Lung microvascular endothelial cell (primary cell): ENCODE data around the gene MEIS1. TPM values are rescaled to one million over a fixed set of nuclear protein-coding genes. Genes with fewer than 3 reads are reported as not detected.

ENCODE experiments used
- DNase-seq, 2 donors: peaks; one replicate each; pipeline versions ENCODE4 v3.0.0 to v3.0.0-alpha.2; 2010; ENCODE audit warnings: low read depth in 2 of 2
- total RNA-seq: library from RNA; depleted of rRNA; stranded (reverse); fragments of >200 nt; gene quantifications from 2 replicates; pipeline ENCODE4 v1.2.1, GENCODE V29; 2014

MEIS1 gene
- total RNA-seq, 1 donor from 2014 or later = 8.9 TPM

DNA sequence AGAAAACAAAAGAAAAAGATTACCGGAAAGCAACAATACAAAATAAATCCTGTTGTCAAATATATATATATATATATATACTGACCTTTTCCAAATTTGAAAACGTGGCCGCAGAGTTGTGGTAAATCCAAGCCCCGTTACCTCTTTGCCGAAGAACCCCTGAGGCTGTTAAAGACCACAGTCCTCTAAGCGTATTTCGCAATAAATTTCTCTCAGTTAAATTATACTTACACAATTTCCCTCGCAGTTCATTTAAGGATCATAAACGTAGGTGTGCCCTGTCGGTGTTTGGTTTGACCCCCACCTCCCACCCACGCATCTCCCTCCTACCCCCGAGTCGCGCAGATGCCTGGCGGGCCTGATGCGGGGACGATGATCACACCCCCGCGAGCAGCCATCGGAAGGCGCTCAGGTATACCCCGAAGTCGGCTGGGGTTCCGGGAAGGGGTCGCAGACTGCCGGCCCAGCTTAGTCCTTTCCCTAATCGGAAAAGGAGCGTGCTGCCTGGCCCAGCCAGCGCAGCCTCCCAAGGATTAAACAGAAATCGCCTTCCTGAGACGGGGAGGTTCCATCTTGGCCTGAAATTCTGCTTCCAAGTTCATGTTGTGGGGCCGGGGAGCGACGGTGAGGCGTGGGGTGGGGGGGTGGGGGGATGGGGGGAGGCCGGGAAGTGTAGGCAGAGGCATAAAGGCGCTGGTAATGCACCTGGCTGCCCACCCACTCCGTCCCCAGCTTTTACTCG is 2.9 kb upstream of the MEIS1 start:
- DNase-seq = no peak

DNA sequence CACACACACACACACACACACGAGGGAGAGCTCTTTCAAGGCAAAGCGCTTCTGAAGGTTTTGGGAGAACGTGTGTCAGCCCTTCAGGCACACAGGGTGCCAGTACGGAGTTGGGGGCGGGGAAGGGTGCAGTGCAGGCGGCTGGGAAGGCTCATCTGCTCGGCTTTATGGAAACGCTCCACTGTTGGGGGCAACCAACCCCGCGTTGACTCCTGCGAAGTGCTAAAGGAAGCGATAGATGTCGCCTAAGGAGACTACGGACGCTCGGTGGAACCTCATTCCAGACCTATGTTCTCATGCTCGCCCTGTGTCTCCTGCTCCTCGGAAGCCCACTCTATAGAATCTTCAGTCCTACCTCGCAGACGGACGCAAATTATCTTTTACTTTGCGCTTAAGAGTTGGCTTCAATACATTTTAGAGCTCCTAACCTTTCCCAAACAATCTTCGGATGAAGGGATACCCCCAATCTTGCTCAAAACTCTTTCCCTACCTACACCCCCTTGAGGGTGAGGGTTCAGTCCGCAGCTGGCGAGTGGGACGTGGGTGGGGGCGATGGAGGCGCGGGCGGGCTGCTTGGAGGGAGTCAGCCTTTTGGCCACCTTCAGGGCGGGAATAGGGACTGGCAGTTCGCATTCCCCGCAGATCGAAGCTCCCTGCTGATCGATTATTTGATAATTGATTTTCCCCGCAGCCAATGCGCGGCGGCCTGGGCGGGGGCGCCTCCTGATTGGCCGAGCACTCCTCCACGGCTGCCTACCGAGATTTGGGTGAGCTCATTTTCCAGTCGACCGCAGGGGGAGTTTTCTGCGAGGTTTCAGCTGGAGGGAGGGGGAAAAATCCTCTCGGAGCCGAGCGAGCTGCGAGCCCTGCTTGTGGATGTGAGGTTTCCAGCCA is 1.9 kb upstream of the MEIS1 start:
- peak; percentile 97 to 98 for DNase-seq

DNA sequence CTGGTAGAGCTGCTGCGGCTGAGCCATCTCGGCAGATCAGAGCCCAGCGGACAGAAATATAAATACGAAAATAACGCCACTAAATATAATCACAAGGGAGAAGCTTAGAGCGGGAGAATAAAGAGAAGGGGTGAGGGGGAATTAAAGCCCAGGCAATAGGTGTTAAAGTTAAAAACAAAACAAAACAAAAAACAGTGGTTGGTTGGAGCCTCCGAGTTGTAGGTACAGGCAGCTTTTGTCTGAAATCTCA is 1.3 kb upstream of the MEIS1 start:
- DNase-seq = no peak

DNA sequence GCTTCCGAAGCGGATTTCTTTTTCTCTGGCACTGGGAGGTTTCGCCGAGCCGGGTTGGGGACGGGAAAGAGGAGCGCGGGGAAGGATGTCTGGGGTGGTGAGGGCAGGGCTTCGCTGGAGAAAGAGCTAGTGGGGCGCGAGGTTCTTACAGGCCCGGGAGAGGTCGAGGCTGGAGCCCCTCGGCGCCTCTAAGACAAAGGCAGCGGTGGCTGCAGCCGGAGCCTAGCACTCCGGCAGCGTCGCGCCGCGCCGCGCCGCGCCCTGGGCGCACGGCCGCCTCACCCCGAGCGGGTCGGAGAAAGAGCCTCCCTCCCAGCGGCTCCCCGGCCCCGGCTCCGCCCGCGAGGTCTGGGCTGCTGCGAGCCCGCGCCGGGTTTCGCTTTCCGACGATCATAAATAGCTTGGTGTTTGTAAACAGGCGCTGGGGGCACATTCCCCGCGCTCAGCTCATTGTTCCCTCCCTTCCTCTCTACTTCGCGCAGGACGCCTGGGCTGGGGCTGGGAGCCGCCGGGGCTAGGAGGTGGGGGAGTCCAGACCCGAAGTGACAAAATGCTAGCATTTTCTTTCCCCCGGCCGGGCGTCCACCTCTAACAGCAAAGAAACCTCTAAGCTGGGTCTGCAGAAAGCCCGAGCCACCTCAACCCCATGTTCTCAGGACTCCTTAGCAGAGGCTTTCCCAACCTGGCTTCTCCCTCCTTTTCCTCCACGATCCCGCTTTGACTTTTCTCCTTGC is 813 bp upstream of the MEIS1 start:
- peak; percentile 82 to 91 for DNase-seq

DNA sequence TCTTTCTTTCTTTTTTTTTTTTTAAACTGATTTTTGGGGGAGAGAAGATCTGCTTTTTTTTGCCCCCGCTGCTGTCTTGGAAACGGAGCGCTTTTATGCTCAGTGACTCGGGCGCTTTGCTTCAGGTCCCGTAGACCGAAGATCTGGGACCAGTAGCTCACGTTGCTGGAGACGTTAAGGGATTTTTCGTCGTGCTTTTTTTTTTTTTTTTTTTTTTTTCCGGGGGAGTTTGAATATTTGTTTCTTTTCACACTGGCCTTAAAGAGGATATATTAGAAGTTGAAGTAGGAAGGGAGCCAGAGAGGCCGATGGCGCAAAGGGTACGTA is 587 bp downstream of the MEIS1 start:
- peak; percentile 29 to 61 for DNase-seq

DNA sequence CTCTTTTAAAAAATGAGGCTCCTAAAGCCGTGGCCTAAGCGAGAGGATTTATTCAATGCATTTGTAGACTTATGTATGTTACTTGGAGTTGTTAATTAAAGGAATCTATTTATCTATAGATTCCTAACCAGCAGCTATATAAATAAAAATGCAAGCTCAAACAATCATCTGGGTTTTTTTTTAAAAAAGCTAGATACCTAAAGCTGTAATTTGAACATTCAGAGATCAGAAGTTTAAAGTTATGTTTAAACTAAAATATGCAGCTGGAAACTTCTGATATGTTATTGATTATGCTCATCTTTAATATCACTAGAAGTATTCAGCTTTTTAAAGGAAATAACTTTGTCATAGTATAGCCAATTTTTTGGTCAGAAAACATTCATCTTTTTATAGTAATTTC is 1.0 kb downstream of the MEIS1 start:
- DNase-seq = no peak

DNA sequence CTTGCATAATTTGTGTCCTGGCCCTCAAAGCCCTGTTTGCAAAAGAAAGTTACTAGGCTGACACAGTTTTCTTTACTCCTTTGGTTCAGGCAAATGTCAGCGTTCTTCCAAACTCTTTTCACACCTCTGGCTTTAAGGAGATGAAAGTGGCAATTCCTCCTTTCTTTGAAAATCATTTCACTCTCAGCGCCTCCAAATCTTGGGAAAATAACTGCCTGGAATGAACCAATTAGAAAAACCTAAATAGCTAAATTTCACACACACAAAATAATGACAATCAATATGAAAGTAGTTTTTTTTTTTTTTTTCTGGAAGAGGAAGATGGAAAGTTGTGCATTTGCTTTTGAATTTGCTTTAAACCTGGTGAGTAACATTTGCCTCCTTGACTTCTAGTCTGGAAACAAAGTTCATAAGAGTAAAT is 1.7 kb downstream of the MEIS1 start:
- DNase-seq = no peak

DNA sequence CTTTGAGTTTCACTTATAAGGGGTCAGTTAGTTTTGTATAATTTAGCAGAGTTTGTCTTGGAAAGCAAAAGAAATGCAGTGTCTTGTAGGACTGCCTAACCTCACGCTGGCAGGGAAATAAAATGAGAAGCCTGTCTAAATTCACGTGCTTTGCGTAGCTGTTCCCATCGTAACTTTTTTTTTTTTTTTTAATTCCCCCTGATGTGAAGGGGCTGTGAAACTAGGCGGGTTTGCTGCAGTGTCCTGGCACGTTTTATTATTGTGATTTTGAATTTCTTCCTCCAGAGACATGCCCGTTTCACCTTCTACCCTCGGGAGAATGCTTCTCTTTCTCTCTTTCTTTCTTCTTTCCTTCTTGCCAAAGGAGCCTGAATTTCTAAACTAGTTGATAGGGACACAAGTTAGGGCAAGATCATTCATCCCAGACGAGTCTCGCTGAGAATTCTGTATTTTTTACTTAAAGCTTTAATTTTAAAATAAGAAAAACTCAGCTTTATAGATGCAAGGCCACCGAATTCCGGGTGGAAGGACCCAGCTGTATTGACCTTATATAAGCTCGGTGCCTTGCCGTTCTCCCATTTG is 2.3 kb downstream of the MEIS1 start:
- DNase-seq = peak in 1 of 2 donors; percentile 46

DNA sequence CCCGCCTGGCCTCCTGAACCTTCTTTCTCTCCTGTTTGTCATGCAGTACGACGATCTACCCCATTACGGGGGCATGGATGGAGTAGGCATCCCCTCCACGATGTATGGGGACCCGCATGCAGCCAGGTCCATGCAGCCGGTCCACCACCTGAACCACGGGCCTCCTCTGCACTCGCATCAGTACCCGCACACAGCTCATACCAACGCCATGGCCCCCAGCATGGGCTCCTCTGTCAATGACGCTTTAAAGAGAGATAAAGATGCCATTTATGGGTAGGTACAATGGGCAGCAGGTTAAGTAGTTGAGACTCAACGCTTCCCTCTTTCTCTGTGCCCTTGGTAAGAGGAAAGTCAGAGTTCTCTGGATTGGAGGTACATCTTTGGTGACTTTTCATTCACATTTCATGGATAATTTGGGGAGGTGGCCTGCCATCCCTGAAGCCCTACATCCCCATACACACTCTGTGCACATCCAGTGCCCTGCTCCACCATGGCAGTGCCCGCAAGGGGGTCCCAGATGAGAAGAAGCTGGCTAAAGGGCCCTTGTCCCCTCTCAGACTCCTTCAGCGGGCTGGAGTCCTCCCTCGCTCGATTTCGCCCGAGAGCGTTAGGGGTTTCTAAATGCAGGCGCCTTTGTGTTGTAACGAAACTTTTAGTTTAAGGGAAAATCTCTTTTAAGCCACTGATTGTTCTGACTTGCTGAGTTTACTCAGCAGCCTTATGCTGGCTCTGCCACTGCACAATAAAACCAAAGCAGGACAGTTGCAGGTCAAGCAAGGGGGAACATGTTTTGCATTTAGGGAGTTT is 3.0 kb downstream of the MEIS1 start:
- DNase-seq = peak in 1 of 2 donors; percentile 57

DNA sequence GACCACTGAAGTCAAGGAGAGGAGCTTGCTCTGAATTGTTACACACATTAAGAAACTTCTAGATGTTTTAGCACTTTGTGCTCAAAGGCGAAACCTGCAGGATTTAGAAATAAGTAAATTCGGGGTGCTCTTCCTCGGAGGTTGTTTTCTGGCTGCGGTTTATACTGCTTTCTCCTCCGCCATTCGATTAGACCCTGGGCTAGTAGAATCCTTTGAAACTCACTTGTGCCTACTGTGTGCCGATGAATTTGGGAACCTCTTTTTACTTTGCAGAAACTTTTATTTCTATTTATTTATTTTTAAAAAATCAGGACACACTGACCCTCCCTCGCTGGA is 3.5 kb downstream of the MEIS1 start:
- DNase-seq = no peak

DNA sequence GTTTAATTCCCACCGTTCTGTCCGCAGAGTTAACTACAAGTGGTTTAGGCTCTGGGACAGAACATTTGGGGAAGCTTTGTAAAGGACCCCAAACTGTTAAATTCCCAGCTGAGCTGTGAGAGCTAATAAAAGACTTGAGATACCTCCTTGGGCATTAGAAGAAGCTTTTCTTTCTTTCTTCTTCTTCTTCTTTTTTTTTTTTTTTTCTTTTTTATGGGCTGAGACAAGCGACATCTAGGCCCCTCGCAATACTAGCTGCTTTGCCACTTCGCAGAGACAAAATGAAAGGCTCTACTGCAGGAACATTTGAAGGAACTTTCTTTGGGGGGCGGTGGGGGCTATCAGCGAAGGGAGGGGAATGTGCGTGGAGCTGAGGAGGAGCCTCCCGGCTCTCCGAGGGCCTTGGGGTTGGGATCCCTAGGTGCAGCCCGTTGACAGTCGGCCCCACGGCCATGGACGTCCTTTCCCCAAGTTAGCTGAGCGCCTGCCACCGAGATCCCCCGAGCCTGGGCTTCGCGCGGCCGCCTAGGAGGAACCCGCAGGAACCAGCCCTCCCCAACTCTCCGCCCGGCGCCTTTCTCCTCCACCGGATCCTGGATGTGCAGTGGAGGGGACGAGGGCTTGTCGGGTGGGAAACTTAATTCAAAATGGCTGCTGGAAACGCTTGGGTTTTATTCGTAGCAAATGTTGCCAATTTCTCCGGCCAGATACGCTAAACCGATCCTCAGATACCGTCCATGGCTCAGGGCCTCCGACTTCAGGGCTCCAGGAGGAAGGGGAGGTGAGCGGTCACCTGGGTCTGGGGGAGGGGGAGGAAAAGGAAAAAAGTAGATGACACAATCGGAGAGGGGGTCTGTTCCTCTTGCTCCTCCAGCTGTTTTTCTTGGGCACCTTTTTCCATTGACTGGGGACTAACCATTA is 4.2 kb downstream of the MEIS1 start:
- peak; percentile 25 to 50 for DNase-seq

DNA sequence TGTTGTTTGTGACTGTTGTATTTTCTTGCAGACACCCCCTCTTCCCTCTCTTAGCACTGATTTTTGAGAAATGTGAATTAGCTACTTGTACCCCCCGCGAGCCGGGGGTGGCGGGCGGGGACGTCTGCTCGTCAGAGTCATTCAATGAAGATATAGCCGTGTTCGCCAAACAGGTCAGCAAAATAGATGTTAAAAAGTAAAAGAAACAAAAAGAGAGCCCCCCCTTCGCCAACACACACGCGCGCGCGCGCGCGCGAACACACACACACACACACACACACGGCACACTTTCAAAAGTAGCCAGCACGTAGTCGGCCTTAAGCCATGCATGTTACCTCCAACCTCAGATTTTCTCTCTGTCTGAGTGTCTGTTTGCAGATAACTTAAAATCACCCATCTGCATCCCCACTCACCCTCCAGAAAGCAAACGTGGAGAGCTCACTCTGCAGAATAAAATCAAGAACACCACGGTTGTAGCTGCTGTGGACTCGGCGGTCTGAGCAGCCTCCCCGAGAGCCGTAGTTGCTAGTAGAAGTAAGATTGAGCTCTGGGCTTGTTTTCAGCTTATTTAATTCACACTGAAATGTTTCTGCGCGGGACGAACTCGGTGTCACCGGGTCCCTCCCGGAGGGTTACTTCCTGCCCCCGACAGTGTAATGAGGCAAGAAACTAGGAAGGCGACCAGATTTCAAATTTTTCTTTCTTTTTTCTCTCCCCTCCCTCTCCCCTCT is 5.1 kb downstream of the MEIS1 start:
- peak; percentile 47 to 53 for DNase-seq

DNA sequence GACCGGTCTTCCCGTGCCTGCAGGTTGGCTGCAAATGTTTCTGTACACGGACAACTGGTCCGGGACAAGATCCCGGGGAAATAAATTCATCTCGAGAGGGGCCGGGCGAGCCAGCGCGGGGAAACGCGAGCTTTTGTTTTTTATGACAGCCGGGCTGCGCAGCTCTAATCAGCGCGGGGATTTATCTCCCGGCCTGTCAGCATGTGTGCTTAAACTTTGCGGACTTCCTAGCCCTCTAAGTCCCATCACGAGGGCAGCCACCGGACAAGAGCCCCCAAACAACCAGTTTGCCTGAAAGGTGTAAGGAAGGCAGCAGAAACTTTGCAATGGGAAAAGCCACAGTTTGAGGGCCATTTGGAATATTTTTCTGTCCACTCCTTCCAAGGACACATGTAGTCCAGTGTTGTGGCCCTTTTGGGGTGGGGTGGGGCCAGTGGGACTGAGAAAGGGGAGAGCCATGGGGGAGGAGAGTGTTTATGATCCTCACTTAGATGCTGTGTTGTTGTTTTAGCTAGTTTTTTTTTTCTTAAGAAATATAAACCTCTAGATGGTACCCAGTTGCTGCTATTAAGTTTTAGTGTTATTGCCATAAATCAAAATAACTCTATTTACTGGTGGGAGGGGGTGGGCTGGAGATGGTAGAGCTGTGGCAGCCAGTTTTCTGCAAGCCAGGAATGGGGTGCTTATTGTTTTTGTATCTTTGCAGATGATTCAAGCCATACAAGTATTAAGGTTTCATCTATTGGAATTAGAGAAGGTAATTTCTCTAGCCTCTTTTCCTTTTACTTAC is 6.0 kb downstream of the MEIS1 start:
- DNase-seq = peak; percentile 53 to 67

DNA sequence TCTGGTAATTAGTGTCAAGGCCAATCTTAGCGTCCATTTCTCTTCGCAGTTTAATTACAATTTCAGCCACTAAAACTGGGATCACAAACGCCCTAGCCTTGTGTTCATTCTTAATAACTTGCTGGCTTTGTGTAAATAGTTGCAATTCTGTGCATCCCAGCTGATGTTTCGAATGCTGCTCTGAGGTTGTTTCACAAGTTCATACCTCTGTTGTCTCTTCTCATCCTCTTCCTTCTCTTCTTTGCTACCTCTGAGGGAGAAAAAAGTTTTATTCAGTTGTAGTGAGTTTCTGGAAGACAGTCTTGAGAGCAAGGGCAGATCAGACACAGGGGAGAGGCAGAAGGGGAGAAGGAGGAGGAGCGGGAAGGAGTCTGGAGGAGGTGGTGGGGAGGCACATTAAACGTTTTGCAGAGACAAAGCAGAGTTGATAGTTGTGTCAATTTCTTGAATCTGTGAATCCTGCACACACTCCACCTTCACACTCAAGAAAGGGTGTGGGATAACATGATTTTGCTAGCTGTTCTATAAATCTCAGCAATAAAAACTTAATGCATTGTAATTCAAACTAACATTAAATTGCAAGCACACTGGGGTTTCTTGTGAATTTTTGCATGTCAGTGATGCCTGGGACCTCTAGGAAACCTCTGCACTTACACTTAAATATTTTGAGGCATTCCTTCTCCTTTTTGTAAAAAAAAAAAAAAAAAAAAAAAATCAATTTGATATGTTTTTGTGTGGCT is 6.8 kb downstream of the MEIS1 start:
- no peak for DNase-seq

DNA sequence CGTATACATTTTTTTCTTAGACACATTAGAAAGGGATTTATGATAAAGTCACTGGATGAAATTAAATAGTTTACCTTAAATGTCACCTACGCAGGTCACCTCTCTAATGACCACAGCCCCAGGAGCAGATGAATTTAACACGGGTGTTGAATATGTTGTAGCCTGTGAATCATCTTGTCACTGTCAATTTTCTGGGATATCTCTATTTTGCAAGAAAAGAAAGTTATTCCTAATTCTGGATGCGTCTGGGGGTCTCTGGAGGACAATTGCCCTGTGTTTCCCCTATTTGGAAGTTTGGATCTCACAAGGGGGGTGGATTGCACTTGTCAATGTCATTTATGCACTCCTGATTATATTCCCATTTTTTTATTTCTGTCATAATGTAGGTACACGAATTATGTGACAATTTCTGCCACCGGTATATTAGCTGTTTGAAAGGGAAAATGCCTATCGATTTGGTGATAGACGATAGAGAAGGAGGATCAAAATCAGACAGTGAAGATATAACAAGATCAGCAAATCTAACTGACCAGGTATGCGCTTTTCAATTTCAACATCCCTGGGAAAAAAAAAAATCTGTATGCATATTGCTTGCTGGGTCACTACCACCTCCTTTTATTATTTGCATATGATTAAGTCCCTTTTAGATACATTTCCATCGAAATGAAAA is 7.7 kb downstream of the MEIS1 start:
- DNase-seq = no peak

DNA sequence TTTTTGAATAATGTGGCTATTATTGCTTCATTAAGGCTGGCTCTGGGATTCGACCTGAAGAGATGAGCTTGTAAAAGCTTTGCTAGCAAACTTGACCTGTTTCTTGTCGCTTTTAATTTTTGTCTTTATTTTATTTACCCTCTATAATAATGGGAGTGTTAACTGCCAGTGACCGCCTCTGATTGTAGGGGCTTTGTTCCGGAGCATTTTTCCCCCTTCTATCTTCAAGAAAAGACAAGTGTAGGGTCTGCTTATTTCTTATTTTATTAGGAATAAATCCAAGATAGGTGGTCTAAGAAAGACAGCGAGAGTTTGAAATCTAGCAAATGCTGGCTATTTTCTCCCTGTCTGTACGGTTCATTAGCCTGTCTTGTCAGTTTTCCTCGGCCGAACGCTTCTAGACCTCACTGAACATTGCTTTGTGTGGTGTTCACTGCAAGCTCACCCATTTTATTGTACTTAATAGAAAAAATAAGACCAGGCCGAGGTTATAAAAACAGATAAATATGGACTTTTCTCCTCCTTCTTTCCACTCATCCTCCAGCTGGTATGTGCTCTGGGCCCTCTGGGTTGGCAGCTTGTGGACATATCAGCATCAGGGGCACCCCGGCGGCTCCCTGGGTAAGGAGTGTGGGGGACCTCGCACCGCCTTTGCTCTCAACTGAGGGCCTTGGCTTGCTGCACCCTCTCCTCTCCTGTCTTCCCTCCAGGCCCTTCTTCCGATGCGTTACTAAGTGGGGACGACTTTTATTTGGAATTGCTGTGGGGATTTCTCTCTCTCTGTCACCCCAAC is 8.5 kb downstream of the MEIS1 start:
- DNase-seq = no peak
